CD4-positive, alpha-beta T cell treated with Interleukin-17A for 4 hours (primary cell): ENCODE measurements around the gene AMOT.

Experiments
- DNase-seq: peaks from one replicate; pipeline ENCODE4 v3.0.0-alpha.2; 2020; ENCODE audit warnings: mixed read lengths

Gene AMOT

GRCh38 chrX:112734290-112734689 is 106.3 kb downstream of the AMOT start:
- no peak for DNase-seq

- DNase-seq, result no peak
Observed at GRCh38 chrX:112731793-112732192, 108.8 kb downstream of the AMOT start.
